Neural progenitor cell (in vitro differentiated cells): ENCODE data around the gene SIRT5.
A peak's percentile ranks its signal among the peaks of the same experiment; 100 is the strongest.

ENCODE experiments used
- CTCF ChIP-seq: fragments of 200-600 bp; sonication (generic); IDR thresholded peaks from 2 replicates; pipeline ENCODE4 v1.5.1; 2017; ENCODE audit warnings: antibody characterized with exemption, mild to moderate bottlenecking
- EZH2 ChIP-seq: fragments of 200-600 bp; sonication (generic); IDR thresholded peaks from 2 replicates; pipeline ENCODE4 v1.6.1; 2017; ENCODE audit warnings: antibody characterized with exemption, mild to moderate bottlenecking, moderate library complexity
- EZH2phosphoT487 ChIP-seq: fragments of 200-600 bp; sonication (generic); IDR thresholded peaks from 2 replicates; pipeline ENCODE4 v1.6.1; 2017; ENCODE audit warnings: antibody characterized with exemption

- TF ChIP-seq CTCF (peak; percentile 67), EZH2 (no peak), EZH2phosphoT487 (no peak)
Measured at GRCh38 chr6:13574149-13574570, 241 bp upstream of the SIRT5 start.
